NCI-H2029 (cell line): ENCODE measurements around the gene UBXN1.
"Not testable (repeated sequence)": the region's sequence is repeated elsewhere in the genome, so short reads cannot be mapped to it uniquely, and the experiment has no call there.

Source experiments
- DNase-seq: peaks from one replicate; lab custom pipeline; 2025; lab: John Stamatoyannopoulos, UW

Gene UBXN1

DNA sequence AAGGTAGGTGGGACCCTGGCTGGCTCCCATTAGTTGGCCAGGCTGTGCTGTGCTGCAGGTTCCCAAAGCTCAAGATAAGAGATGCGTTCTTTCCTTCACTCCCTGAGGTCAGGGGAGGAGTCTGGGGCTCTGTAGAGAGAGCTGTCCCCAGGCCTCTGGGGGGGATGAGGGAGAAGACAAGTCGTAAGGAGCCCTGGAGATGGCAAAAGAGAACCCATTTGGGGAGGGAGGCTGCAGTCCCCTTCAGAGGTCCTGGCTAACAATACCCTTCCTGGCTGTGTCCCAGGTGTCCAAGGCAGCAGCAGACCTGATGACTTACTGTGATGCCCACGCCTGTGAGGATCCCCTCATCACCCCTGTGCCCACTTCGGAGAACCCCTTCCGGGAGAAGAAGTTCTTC is 29.5 kb upstream of the UBXN1 start:
- no peak for DNase-seq

DNA sequence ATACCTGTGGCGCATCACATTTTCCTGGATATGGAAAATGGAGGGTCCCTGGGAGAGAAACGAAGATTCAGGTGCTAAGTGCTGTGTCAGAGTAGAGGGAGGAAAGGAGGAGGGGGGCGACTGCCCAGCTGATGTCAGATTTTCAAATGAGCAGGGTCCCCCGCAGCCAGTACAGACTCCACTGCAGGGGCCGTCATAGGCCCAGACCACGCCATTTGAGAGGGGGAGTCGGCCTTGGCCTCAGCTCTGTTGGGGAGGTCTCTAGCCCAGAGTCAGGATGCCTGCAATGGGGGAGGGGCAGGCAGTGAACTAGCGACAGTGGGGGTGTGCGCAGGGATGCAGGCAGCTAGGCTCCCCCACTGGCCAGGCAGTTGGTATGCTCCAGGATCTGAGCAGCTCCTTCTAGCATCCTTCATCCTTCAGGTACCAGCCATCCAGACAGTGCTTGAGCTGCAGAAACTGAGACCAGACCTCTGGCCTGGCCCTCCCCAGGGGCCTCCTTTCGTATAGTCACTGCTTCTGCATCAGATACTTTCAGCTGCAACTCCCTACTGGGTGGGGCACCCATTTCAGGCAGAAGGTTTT is 28.5 kb upstream of the UBXN1 start, which contains the start of the genes BSCL2 and GNG3:
Gene BSCL2, minus strand, starts transcription at position 148 of the 585 bp plus-strand sequence. CDS start 229 bp downstream, outside the sequence.
Gene GNG3, plus strand, starts transcription at position 400 of the 585 bp plus-strand sequence. CDS start 620 bp downstream, outside the sequence.
- DNase-seq = no peak

DNA sequence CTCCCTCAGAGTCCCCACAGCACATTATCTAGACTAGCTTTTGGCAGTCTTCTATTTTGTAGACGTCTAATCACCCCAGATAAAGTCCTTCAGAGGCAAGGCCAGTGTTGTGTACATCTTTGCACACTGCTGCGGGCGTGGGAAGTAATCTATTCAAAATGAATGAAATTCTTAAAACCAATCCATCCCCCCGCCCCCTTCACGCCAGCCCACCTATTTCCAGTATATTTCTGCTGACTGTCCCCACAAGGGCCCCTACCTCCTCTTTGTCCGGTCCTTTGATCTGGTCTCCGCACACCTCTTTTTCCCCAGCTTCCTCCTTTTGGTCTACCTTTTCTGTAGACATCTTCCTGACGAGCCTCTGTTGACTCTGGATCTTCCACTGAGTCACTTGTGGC is 28.0 kb upstream of the UBXN1 start:
- DNase-seq = no peak

DNA sequence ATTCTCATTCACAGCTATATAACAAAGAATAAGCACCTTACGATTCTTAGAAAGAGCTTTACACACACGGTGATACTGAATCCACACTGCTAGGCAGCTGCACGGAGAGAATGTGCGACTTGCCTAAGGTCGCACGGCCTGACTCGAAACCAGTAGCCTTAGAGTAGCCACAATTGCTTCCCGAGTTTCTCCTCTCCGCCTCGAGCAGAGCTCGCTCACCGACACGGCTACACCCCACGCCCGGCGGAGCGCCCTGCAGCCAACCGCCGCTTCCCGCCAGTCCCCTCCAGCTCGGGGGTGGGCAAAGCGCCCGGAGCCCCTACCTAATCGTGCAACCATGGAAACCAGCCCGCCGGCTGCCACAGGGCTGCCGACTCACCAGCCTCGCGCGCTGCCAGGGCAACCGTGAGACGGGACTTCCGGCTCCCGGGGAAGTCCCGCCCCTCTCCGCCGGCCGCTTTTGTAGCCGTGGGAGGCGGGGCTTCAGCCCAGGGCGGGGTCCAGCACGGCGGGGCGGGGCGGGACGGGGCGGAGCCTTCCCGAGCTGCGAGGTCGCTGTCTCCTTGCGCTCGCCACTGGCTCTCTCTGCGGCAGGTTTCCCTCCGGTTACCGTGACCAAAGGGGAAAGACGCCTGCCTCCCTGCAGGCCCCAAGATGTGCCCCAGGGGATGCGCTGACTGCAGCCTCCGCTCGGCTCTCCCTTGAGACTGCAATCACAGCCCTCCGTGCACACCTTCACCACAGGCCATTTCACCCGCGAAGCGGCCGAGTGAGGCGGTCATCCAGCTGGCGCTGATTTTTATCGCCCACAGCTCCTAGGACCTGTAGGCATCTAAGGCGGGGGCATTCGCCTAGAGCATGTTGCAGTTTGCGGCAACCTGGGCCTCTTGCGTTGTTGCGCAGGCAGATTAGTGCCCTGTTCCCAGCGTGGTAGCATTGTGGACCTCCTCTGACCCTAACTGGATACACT is 27.3 kb upstream of the UBXN1 start:
- peak; percentile 96 for DNase-seq

DNA sequence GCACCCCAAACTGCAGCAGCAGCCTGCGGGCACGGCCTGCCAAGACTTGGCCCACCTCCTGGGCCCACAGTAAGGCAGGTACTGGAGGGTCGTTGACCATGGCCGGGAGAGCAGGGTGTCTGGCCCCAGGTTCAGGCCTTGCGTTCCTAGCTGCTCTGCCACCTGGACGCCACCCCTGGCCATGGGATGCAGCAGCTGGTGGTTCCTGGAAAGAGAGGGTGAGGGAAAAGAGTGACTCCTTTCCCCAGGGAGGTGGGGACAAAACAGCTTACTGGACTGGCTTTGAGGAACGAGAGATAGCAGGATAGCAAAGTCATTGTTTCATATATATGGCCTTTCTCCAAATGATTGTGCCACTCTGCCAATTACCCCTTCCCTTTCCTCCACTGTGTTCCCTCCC is 26.5 kb upstream of the UBXN1 start:
- no peak for DNase-seq

DNA sequence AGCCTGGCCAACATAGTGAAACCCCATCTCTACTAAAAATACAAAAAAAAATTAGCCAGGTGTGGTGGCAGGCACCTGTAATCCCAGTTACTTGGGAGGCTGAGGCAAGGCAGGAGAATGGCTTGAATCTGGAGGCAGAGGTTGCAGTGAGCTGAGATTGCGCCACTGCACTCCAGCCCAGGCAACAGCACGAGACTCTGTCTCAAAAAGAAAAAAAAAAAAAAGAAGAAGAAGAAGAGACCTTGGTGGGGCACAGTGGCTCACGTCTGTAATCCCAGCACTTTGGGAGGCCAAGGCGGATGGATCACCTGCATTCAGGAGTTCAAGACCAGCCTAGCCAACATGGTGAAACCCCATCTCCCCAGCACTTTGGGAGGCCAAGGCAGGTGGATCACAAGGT is 25.0 kb upstream of the UBXN1 start:
- DNase-seq = not testable (repeated sequence)

DNA sequence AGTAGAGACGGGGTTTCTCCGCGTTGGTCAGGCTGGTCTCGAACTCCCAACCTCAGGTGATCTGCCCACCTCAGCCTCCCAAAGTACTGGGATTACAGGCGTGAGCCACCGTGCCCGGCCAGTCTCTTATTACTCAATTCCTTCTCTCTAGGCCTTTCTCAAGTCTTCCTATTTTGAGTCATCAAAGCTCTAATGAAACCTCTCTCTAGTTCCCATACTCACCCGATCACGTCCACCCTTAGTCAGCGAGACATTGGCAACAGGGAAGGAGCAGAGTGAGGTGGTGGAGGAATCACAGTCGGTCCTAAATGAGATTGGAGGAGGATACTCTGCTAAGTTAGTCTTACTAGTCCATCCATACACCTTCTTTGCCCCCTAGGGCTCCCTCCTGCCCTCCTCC is 23.4 kb upstream of the UBXN1 start:
- DNase-seq = no peak

DNA sequence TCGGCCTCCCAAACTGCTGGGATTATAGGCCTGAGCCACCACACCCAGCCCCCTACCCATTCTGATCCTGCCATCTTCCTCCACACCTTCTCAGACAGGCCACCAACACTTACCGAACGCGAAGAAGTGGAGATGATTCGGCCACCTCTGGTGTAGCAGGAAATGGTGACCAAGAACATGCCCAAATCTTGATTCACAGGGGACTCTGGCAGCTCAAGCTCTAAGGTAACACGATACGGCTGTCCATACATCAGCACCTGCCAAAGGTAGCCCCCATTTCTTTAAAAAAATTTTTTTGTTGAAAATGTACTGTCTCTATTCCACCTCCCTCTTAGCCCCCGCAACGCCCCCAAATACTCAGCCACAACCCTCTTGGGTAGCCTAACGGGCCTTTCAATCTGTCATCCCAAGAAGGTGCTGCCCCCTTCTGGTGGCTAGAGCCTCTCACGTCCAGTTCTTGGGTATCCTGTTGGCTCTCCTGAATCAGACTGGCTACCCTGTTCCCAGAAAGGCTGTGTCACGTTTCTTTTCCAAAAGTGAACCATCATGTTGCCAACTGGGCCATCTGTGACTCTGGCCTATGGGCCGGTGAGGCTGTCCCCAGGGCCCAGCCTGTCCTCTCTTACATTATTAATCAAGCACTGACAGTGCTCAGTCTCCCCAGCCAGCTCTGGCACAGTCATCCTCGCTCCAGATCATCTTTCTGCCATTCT is 15.7 kb upstream of the UBXN1 start:
- DNase-seq = peak; percentile 52

DNA sequence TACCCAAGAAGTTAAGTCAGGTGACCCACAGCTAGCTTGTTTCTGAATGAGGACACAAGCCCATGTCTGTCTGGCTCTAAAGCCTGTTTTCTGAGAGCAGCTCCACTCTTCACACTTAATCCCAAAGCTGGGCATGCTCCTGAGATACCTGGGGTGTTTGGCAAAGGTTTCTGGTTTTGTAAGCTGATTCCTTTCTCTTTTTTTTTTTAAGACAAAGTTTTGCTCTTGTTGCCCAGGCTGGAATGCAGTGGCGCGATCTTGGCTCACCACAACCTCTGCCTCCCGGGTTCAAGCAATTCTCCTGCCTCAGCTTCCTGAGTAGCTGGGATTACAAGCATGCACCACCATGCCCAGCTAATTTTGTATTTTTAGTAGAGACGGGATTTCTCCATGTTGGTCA is 14.8 kb upstream of the UBXN1 start:
- DNase-seq = not testable (repeated sequence)

DNA sequence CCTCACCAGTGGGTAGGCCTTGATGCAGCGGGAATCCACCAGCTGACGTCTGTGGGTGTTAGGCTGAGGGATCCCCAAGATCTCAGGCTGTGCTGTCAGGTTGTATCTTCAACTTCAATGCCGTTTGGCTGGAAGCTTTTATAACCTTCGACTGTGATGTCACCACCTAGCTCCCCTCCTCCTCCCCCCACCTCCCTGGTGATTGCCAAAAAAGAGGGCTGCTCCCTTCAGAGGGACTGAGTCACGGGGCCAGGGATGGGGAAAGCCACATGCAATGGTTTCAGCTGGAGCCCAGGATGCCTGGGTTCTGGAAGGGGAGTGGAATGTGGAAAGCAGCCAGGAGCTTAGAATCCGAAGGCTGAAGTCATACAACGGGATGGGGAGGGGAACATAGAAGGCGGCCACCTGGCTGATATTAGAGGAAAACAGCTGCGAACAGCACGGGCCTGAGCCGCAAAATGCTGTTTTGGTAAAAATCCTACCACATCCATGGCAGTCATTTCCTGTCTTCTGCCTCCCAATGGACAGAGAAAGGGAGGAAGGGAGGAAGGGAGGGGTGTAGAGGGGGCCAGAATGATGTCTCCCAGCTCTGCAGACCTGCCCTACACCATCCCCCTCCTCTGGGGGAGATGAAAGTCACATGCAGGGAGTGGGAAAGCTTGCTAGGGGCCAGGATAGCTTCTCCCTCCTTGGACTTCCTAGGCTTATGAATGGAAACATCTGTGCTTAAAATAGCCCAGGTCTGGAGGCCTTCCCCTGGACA is 10.7 kb upstream of the UBXN1 start, which contains the start of gene LRRN4CL:
Gene LRRN4CL, minus strand, starts transcription at position 110 of the 763 bp plus-strand sequence. CDS start 1,022 bp downstream, outside the sequence.
- DNase-seq = no peak

DNA sequence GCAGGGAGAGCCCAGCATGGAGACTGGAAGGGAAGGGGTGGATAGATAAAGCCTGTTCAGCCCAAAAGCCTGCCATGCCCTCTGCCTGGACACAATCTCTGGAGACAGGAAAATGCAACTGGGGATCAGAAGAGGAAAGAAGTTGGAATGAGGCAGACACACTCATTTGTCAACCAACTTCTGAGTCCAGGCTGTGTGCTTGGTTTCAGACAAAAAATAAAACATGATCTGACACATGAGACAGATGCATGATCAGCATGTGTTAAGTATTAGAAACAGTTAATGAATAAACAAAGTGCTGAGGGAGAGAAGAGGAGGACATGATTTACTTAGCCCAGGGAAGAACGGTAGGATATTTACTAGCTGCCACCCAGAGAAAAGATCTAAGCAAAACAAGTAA is 9.6 kb upstream of the UBXN1 start:
- no peak for DNase-seq

DNA sequence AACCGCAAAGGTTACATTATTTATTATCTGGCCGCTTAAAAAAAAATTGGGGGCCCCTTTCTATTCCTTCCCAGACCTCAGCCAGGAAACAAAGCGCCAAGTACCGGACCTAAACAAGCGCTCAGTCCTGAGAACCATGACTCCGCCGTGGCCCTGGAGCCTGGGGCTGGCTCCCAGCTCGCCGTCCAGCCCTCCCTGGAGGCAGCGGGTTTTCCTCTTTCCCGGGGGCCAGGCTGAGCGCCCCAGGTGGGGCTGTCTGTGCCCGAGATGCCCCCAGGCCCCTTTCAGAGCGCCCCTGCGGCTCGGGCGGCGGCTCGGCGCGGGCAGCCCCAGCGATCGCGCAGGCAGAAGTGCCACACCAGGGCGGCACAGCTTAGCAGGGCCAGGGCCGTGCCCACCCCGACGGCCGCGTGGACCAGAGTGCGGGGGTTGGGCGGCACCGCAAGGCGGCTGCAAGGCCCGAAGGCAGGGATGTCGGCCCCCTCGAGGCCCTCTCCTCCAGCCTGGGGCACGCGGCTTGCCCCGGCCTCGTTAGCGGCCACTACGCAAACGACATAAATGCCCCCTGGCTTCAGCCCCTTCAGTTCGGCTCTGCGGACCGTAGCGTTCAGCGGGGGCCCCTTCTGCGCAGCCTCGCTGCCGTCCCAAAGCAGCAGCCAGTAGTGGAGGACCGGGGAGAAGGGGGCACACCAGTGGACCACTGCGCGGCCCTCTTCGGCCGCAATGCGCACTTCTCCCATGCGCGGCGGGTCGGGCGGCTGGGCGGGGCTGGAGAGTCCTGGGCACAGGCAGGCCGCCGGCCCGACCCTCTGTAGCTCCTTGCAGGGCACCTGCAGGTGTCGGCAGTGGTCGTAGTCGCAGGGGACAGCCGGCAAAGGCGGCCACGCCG is 8.9 kb upstream of the UBXN1 start:
- DNase-seq = no peak

DNA sequence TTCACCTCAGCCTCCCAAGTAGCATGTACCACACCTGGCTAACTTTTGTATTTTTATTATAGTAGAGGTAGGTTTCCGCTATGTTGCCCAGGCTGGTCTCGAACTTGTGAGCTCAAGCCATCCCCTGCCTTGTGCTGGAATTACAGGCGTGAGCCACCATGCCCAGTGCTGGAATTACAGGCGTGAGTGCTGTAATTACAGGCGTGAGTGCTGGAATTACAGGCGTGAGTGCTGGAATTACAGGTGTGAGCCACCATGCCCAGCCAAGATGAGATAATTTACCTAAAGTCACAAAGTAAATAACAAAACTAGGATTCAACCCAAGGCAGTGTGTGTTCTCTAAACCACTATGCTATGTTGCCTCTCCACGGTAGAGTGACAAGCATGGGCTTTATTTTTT is 3.6 kb upstream of the UBXN1 start:
- DNase-seq = no peak

DNA sequence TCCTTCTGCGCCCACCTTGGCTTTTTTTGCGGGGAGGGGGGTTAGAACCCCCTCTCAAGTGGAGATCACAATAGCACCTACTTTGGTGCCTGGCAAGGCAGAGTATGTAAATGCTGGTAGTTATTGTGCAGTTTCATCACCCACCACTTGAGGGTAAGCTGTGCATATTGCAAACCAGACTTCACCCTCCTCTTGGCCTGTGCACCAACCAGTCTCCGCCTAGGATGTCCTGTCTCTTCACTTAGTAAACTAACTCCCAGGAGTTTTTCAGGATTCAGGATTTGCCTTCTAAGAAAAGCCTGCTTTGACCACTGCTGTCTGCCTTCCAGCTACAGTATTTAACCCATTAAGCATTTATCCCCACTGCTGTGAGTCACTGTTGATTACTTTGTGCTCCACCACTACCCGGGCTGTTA is 2.0 kb upstream of the UBXN1 start:
- peak; percentile 38 for DNase-seq

DNA sequence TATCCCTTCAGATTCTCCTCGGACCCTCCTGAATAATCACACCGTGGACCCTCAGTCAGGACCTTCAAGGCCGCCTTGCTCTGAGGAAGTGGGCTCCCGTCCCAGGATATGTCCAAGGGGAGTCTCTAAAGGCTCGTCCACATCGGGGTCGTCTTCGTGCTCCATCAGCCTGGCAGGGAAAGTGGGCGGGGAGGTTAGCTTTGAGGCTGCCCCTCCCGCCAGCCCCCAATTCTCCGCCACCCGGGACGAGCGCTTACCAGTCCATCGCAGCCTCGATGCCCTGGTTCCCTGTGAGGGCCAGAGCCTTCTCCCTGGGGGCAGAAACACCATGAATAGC is 472 bp downstream of the UBXN1 start:
- DNase-seq = no peak

DNA sequence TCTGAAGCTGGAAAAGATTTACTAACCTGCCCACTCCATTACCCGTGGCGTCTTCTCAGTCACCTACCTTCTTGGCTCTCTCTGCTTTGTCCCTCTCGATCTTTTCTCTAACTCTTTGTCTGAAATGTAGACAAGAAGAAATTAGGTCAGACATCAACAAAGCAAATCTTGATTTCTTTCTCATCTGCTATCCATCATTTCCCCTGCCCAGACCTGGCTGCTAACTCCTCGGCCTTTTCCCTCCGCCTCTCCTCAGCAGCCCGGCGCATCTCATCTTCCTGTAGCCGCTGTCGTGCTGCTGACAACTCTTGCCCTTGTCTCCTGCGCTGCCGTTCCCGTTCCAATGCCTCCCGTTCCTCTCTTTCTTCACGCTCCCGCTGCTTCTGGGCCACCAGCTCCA is 1.2 kb downstream of the UBXN1 start:
- DNase-seq = no peak

DNA sequence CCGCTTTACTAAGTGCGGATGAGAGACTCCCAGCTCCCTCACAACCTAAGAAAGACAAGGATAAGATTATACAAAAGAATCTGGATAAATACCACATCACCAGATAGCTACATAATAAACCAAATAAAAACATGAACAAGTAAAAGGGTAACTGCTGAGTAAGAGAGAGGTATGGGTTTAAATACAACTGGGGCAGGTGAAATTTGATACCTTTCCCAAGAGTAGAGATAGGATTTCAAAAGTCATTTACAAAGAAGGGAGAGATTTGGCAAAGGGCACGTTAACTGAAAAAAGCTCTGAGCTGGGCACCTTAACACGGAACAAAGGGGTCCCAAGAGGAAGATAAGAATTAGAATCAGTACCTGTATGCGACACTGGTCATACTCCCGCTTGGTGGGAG is 1.7 kb downstream of the UBXN1 start:
- DNase-seq = no peak

DNA sequence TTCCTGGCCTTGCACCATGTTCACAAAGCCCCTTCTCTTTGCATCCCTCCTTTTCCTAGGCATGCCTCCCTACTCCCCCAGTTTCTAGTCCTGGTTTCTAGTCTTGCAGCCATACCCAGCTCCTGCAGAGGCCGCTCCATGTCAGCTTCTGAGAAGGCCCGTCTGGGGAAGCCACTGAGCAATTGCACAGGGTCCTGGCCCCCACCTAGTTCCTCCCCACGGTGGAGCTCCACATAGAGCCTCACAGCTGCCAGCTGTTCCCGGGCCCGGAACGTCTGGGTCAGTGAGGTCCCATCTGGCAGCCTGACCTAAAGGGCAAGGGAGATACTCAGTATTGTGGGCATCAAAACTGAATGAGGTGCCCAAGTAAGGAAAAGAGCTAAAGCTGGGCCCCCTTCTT is 2.2 kb downstream of the UBXN1 start:
- no peak for DNase-seq

DNA sequence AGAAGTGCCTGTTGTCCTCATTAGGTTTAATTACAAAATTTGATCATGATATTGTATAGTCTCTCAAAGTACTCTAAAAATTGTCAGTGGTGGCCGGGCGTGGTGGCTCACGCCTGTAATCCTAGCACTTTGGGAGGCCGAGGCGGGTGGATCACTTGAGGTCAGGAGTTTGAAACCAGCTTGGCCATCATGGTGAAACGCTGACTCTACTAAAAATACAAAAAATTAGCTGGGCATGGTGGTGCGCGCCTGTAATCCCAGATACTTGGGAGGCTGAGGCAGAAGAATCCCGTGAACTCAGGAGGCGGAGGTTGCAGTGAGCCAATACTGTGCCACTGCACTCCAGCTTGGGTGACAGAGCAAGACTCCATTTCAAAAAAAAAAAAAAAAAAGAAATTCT is 3.5 kb downstream of the UBXN1 start:
- not testable (repeated sequence) for DNase-seq

DNA sequence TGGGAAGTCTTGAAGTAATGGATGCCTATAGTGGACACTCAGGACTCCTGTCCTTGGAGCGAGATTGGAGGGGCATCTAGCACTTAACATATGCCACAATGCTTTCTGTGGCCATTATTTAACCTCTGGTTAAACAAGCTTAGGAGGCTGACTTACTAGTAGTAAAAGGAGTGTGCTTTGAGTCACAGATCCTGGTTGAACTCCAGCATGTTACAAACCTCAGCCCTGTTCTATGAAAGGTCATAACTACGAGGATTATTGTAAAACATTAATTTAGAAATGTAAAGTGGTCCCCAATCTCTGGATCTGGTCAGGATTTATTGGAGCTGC is 5.7 kb downstream of the UBXN1 start:
- DNase-seq = no peak
